GM19452 (cell line): ENCODE results near the gene REM2.

ENCODE experiments used
- ATAC-seq: cut with Tn5 transposase; IDR thresholded peaks from one replicate; pipeline ENCODE4 v1.9.1; 2021; ENCODE audit not compliant: unreplicated experiment

REM2 gene, protein sequence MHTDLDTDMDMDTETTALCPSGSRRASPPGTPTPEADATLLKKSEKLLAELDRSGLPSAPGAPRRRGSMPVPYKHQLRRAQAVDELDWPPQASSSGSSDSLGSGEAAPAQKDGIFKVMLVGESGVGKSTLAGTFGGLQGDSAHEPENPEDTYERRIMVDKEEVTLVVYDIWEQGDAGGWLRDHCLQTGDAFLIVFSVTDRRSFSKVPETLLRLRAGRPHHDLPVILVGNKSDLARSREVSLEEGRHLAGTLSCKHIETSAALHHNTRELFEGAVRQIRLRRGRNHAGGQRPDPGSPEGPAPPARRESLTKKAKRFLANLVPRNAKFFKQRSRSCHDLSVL

DNA sequence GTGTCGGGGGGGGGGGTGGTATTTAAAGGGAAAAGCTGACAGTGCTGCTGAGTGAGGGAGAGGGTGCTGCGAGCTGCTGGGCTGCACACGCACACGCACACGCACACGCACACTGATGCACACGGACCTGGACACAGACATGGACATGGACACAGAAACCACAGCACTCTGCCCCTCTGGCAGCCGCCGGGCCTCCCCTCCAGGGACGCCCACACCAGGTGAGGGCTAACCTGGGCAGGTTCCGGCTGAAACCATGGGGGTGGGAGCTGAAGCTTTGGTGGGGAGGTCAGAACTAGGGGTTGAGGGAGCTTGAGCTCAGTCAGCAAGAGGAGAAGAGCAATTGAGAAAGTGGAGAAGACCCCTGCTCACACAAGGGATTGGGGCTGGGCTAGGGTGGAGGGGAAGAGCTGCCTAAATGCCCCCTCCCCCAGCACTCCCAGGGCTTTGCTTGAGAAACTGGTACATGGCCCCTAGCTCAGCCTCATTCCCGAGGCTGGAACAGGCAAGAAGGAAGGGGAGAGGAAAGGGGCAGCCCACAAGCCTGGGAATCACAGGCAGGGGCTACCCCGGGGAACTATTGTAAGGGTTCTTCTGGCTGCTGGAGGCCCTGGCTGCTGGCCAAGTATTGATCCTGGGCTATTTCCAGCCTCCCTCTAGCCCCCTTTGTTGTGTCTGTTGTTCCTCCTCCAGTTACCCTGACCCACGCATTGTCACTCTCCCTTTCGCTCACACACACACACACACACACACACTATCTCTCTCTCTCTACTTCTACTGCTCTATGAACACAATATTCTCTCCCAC is at the start of gene REM2:
TSS of gene REM2 (plus strand) at position 50 of the 804 bp plus-strand sequence. CDS start at position 116, 66 bp downstream.
- no peak for ATAC-seq

GRCh38 chr14:22835505-22835904 is 47.5 kb upstream of the REM2 start:
- ATAC-seq = no peak

GRCh38 chr14:22836301-22837113 is 46.5 kb upstream of the REM2 start, which contains the start of gene MMP14:
Gene MMP14 (plus strand): TSS chr14:22836585. CDS start chr14:22836818, 233 bp downstream.
- ATAC-seq = no peak

- ATAC-seq = no peak
These were observed 45.8 kb upstream of the REM2 start for GRCh38 chr14:22837114-22837749.

- no peak for ATAC-seq
These were observed 45.1 kb upstream of the REM2 start for GRCh38 chr14:22837750-22838538.

DNA sequence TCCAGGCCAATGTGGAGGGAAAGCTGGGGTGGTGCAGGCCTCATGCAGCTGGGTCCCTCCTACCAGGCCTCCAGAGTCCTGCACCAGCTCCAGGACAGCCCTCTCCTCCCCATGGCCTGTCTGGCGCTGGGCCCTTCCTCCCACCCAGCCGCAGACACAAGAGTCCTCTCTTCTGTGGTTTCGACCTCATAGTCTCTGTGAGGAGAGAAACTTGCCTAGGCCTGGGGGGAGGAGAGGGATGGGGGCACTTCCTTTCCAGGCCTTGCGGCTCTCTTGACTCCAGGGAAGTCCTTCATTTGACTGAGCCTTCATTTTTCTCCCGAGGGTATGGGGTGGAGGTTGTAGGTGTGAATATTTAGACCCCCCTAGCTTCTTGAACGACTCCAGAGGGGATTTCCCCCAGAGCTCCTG is 44.4 kb upstream of the REM2 start:
- ATAC-seq = no peak

GRCh38 chr14:22839159-22839779 is 43.8 kb upstream of the REM2 start:
- no peak for ATAC-seq

DNA sequence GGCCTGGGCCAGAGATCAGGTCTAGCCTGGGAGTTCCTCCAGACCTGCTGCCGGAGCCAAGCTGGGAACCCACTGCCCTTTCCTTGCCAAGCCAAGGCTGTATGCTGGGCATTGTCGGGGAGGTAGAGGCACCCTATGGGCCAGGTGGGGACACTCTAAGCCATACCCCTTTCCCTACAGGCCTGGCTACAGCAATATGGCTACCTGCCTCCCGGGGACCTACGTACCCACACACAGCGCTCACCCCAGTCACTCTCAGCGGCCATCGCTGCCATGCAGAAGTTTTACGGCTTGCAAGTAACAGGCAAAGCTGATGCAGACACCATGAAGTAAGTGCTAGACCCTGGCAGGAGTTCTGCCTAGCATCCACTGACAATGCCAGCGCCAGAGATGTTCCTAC is 41.7 kb upstream of the REM2 start:
- ATAC-seq = no peak

- ATAC-seq = no peak
These were observed 41.3 kb upstream of the REM2 start for GRCh38 chr14:22841769-22842168.

GRCh38 chr14:22842211-22843122 is 40.6 kb upstream of the REM2 start:
- no peak for ATAC-seq

GRCh38 chr14:22843123-22843925 is 39.7 kb upstream of the REM2 start:
- no peak for ATAC-seq

DNA sequence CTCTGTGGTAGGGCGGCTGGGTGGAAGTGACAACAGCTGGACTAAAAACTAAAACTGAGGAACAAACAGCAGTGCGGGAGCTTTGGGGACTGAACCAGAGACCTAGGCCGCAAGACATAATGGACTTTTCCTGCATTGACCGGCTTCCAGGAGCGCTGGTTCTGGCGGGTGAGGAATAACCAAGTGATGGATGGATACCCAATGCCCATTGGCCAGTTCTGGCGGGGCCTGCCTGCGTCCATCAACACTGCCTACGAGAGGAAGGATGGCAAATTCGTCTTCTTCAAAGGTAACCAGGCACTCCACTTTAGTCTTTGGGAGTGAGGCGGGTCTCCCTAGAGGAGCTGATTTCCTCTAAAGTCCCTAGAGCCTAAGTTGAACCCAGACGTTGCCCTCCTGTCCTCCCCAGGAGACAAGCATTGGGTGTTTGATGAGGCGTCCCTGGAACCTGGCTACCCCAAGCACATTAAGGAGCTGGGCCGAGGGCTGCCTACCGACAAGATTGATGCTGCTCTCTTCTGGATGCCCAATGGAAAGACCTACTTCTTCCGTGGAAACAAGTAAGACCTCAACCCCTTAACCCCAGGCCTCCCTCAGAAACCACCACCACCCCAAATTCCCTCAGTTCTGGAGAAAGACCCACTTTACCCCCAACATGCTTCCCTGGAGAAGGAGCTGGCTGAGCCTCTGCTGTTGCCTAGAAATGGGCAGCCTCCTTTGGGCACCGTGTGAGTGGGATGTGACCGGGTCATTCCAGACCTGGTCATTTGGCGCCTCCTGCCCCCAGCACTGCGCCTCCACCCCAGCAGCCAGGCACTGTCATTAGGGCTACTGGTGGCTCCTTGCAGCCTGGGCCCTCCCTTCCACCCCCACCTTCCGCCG is 38.6 kb upstream of the REM2 start:
- ATAC-seq = no peak

DNA sequence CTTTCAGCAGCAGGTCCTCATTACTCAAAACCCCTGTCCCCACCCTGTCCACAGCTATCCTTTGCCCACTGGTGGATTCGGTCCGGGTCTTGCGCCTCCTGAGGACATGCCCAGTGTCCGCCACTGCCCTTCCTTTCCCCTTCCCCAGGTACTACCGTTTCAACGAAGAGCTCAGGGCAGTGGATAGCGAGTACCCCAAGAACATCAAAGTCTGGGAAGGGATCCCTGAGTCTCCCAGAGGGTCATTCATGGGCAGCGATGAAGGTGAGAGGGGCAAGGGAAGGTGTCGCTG is 38.0 kb upstream of the REM2 start:
- no peak for ATAC-seq

- ATAC-seq = no peak
These were observed 37.0 kb upstream of the REM2 start for GRCh38 chr14:22845821-22846625.

DNA sequence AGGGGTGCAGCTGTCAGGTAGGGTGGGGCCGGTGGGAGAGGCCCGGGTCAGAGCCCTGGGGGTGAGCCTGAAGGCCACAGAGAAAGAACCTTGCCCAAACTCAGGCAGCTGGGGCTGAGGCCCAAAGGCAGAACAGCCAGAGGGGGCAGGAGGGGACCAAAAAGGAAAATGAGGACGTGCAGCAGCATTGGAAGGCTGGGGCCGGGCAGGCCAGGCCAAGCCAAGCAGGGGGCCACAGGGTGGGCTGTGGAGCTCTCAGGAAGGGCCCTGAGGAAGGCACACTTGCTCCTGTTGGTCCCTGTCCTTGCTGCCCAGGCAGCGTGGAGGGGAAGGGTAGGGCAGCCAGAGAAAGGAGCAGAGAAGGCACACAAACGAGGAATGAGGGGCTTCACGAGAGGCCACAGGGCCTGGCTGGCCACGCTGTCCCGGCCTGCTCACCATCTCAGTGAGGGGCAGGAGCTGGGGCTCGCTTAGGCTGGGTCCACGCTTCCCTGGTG is 36.2 kb upstream of the REM2 start:
- ATAC-seq = no peak
